ENCODE results near the gene RBBP8NL. TPM values are rescaled to one million over a fixed set of nuclear protein-coding genes. Genes with fewer than 3 reads are reported as not detected.
A peak's percentile ranks its signal among the peaks of the same experiment; 100 is the strongest.

Gene RBBP8NL
- total and polyA plus RNA-seq, 9 of the 15 experiments (the other 6 are each of a cell fraction or from before 2014, with no cell fraction given): not detected

GRCh38 chr20:62460678-62461077, 33.3 kb upstream of the RBBP8NL start:
- no TSS peak for BruUV-seq (replicated peaks)
- CTCF ChIA-PET (ENCODE audit: low intra/inter-chr PET ratio): no interaction called here
- H3K4me2 ChIP-seq (ENCODE audit: insufficient read depth, low read length): no peak overlapping the region
- no peaks in the 10 kb centered on the region for H3K9me3 ChIP-seq (replicated peaks; ENCODE audit: control insufficient read depth, insufficient read depth, low read depth, low read length)
- peak overlapping the region in 1 of 2 experiments; percentile 71; a peak in 2 of 4 replicates for H3K9ac ChIP-seq (ENCODE audit: insufficient read depth in 1 of 2, low read depth in 2 of 2, low read length in 2 of 2)
- H3K4me3 ChIP-seq: no peak overlapping the region
- H3K79me2 ChIP-seq (ENCODE audit: control insufficient read depth, insufficient read depth, low read length): no peaks in the 10 kb centered on the region
- H3K4me1 ChIP-seq (replicated peaks in 1 of 2; ENCODE audit: control insufficient read depth in 2 of 2, insufficient read depth in 2 of 2, low read length in 2 of 2): peaks cover 14 to 74% of the 10 kb centered on the region in 2 experiments
- POLR2A ChIA-PET: interaction anchor here (0.6 kb wide), 1 partner anchor 15 kb away, joined by 3 read pairs; the partner anchor contains the start of gene GATA5
- 30% methylated on average over 10 of the region's 15 CpGs for WGBS (ENCODE audit: insufficient coverage, low coverage, missing lambda C conversion rate)
- no peak overlapping the region for H2AFZ ChIP-seq (ENCODE audit: low read depth, low read length)
- H4K20me1 ChIP-seq (replicated peaks; ENCODE audit: control insufficient read depth, insufficient read depth, low read length): no peaks in the 10 kb centered on the region; the same call in 1 of the 2 replicates
- ATAC-seq (no peak), FAIRE-seq (no peak), DNase-seq (ENCODE audit: extremely low read depth in 1 of 4, low spot score in 3 of 4) (no peak)
- H3K27me3 ChIP-seq (ENCODE audit: control insufficient read depth in 2 of 2, insufficient read depth in 2 of 2, low read length in 2 of 2): peaks cover 0 to 39% of the 10 kb centered on the region in 2 experiments; a peak in 2 of 5 replicates
- TF ChIP-seq, protein P1, sequence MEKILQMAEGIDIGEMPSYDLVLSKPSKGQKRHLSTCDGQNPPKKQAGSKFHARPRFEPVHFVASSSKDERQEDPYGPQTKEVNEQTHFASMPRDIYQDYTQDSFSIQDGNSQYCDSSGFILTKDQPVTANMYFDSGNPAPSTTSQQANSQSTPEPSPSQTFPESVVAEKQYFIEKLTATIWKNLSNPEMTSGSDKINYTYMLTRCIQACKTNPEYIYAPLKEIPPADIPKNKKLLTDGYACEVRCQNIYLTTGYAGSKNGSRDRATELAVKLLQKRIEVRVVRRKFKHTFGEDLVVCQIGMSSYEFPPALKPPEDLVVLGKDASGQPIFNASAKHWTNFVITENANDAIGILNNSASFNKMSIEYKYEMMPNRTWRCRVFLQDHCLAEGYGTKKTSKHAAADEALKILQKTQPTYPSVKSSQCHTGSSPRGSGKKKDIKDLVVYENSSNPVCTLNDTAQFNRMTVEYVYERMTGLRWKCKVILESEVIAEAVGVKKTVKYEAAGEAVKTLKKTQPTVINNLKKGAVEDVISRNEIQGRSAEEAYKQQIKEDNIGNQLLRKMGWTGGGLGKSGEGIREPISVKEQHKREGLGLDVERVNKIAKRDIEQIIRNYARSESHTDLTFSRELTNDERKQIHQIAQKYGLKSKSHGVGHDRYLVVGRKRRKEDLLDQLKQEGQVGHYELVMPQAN (IDR thresholded peaks at IDR 0.05; ENCODE audit: borderline replicate concordance): no peak
- TF ChIP-seq GATAD2B (IDR thresholded peaks at IDR 0.05; ENCODE audit: borderline replicate concordance) (no peak), ZBTB43 (CRISPR knock-in tag; IDR thresholded peaks at IDR 0.05) (no peak), ATF1 (CRISPR knock-in tag; IDR thresholded peaks at IDR 0.05) (no peak), ATF1 (tag; IDR thresholded peaks at IDR 0.05) (no peak), WHSC1 (IDR thresholded peaks at IDR 0.05; ENCODE audit: low read length) (no peak), IRF2 (CRISPR knock-in tag; IDR thresholded peaks at IDR 0.05) (no peak)
- intact Hi-C loops (cut with micrococcal nuclease) (no loop called here), in situ Hi-C loops (cut with MboI) (no loop called here)
- H3K9me1 ChIP-seq (ENCODE audit: control insufficient read depth, insufficient read depth, low read length): no peaks in the 10 kb centered on the region
- no peaks in the 10 kb centered on the region for H3K36me3 ChIP-seq (ENCODE audit: control insufficient read depth, insufficient read depth, low read length)
- H3K27ac ChIP-seq (ENCODE audit: extremely low read depth, low read depth, low read length): no peak overlapping the region

Data from K562 (cell line).